Left colon (tissue), 2 donors: ENCODE data around the gene CLSTN2. TPM values are rescaled to one million over a fixed set of nuclear protein-coding genes. Genes with fewer than 3 reads are reported as not detected.

Experiments used
- ATAC-seq: fragments of 200-7000 bp; cut with Tn5 transposase; one replicate; pipeline ENCODE4 v1.9.1; 2020; ENCODE audit warnings: mild to moderate bottlenecking, moderate library complexity
- DNase-seq, 2 donors: peaks; one replicate each; pipeline ENCODE4 v3.0.0-alpha.2; 2020
- intact Hi-C, 2 donors: fragments of 100-400 bp; cut with DNase I in 1 of 2; cut with micrococcal nuclease in 1 of 2; formaldehyde crosslinking; loops; one replicate each; pipeline versions ENCODE4 v1.11.2 to v1.14.0; 2022; cut with DNase I, micrococcal nuclease
- total RNA-seq, 2 donors: library from RNA; stranded (reverse); fragmentation: NEBNext Ultra II Directional; extraction: Animal tissue kit (Norgen Biotek cat#: 25700); gene quantifications; one replicate each; pipeline ENCODE4 v1.2.1, GENCODE V29; 2021
- donor health status: DM: no; HTN: no; CAD: no.
- donor health status: DM: yes; HTN: yes; CAD: no.

Gene CLSTN2
- total RNA-seq, 2 donors from 2014 or later = 0.98 to 2.4 TPM

- ATAC-seq (no peak), DNase-seq (no peak)
- intact Hi-C loops = no loop called here
These were observed 575.4 kb downstream of the CLSTN2 start for GRCh38 chr3:140510303-140510861.

- DNase-seq = no peak
- intact Hi-C loops = no loop called here
- no peak for ATAC-seq
These were observed 586.9 kb downstream of the CLSTN2 start for GRCh38 chr3:140521751-140522445.

DNA sequence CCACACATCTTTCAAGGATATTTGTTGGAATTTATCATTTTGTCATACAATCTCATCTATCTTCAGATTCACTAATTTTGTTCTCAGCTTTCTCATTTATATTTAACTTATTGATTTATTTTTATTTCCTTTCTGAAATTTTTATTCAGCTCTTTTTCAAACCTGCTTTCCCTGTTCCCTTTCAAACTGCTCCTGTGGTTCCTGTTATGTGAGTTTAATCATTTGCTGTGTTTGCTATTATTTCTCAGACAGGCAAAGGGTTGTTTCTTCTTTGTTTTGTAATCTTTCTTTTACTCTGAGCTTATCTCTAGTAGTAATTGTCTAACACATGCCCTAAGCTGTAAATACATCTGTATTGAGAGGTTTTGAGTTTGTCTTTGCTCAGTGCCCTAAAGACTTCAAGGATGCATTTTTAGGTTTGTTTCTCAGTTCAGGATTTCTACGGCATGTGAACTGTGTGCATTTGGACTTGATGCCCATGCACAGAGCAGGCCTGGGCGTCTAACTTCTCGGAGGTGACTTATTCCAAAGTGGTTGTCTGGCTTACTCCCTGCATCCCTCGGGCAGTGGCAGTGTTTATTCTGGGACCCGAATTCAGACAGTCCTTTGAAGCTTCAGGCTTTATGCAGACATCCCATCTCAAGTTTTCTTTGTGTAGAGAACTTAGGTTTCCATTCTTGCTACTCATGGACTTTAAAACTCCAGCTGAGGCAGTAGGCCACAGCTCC lies 587.8 kb downstream of the CLSTN2 start:
- ATAC-seq (no peak), DNase-seq (no peak)
- intact Hi-C loops = no loop called here

- intact Hi-C loops = no loop called here
- DNase-seq (no peak), ATAC-seq (no peak)
These were observed 588.6 kb downstream of the CLSTN2 start for GRCh38 chr3:140523600-140523999.

GRCh38 chr3:140527156-140527555 lies 592.2 kb downstream of the CLSTN2 start:
- DNase-seq (no peak), ATAC-seq (no peak)
- intact Hi-C loops = no loop called here

DNA sequence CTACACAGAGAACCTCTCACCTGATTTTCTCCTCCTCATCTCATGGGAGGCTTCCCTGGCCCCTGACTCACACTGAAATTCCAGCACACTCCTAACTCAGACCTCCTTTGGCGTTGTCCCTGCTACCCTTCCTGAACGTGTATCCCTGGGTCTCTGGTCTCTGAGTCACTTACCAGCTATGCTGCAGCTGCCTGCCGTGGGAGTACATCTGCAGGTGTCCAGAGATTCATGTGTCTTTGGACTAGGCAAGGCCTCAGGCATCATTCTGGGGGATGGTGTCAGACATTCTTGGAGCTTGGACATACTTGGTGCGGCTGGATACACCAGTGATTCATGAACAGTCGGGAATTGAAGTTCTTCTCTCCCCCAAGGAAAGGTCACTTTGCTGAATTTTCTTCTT lies 594.1 kb downstream of the CLSTN2 start:
- intact Hi-C loops = no loop called here
- ATAC-seq = no peak
- no peak for DNase-seq

GRCh38 chr3:140529558-140529957 lies 594.6 kb downstream of the CLSTN2 start:
- intact Hi-C loops = no loop called here
- ATAC-seq = no peak
- no peak for DNase-seq

DNA sequence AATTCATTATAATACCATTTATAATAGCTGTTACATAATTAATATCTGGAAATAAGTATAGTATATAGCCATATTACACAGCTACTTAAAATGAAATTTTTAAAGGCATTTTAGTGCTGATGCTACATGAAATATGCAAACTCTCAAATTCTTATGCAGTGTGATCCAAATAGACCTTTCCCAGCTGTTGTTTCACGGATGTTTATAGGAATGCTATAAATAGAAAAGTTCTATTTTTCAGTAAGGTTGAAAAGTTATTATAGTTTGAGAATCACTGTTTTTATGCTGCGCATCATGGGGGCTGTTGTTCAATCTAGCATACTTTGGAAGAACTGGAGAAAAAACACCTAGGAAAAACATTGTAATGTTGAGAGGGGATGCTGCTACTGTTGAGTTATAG lies 595.1 kb downstream of the CLSTN2 start:
- DNase-seq (no peak), ATAC-seq (no peak)
- intact Hi-C loops = no loop called here

DNA sequence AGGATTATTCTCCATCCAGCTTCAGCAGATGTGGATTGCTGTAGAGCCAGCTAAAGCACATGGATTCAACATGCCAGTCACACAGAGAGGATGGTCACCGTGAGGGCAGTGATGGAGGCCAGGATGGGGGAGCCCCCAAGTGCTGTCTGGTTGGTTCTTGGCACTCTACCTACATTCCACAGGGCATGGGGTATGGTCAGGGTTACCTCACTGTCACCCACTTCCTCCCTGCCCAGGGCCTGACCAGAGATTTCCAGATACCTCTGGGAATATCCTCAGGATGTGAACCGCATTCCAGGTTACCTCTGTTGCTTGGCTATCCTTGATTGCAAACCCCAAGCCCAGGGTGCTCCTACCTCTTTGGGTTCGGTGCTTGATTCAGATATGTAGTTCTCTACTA lies 595.6 kb downstream of the CLSTN2 start:
- ATAC-seq (no peak), DNase-seq (no peak)
- intact Hi-C loops = no loop called here

GRCh38 chr3:140532793-140533330 lies 597.9 kb downstream of the CLSTN2 start:
- no peak for ATAC-seq
- no peak for DNase-seq
- intact Hi-C loops = no loop called here

- no peak for DNase-seq
- ATAC-seq = no peak
- intact Hi-C loops = no loop called here
These were observed 602.1 kb downstream of the CLSTN2 start for GRCh38 chr3:140536926-140537726.

DNA sequence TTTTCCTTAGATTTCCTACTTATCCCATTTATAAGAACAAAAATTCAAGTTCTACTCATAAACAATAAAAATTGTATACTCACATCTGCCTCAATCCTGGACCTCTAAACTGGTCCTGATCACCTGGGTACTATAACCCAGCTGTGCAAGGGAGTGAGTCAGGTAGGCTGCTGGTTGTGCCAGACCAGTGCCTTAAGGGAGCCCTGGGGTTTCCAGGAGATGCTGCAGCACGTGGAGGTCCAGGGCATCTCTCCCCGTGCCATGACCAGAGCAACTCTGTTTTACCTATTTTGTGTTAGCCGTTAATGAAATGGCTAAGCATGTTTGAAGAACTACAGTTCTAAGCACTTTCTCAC lies 602.7 kb downstream of the CLSTN2 start:
- DNase-seq (no peak), ATAC-seq (no peak)
- intact Hi-C loops = no loop called here

DNA sequence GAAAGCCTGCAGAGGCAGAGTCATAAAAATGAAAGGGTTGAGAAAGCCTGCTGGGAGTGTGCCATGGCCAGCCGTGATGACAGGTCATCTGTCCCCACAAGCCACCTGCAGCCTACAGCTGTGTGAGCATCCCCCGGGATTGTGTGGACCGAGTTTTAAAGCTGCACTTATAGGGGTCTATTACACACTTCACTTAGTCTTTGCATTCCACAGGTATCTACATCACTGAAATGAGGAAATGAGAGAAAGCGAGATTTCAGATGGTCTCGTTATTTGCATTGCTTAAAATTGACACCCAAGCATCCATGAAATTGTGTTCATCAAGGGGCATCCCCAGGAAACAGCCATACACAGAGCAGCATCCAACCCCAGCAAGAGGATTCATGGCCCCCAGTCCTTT lies 605.3 kb downstream of the CLSTN2 start:
- ATAC-seq (no peak), DNase-seq (no peak)
- intact Hi-C loops = no loop called here

DNA sequence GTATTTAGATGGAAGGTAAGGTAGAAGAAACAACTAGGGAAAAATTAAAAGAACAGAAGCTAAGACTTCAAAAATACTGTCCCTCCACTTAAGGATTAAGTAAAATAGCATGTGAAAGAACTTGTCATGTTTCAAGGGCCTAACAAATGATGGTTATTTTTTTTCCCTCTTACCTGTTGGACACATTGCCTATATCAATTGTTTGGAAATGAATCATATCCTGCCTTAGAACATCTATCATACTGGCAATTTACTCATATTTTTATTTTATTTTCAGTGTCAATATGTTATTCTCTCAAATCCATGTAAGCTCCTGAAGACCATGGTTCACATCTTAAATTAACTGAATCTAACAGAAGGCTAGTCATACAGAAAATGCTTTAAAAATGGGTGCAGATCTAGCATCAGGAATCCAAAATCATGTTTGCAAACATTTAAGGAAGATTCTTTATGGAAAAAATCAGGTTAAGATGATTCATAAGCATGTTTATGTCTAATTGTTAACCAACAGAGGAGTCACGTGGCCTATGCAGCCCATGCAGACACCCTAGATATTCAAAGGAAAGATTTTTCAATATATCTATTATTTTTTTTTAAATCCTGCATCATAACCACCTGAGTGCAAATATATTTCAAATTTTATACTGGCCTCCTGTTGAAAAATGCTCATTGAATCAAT lies 607.1 kb downstream of the CLSTN2 start:
- no peak for ATAC-seq

DNA sequence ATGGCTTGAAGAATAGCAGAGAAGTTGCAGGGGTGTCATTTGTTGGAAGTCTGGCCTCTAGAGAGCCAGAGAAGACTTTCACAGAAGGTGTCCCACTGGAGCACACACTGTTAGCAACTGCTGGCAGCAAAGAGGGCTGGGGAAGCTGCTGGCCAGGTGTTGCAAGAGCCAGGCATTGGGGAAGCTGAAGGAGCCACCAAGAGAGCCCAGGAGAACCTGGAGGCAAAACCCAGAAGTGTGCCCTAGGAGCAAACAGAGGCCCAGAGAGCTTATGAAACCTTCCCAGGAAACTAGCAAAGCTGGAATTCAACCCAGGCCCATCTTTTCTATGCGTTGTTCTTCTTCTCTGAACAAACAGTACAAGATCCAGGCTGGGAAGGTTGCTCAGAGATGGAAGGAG lies 610.2 kb downstream of the CLSTN2 start:
- DNase-seq (no peak), ATAC-seq (no peak)
- intact Hi-C loops = no loop called here

More for the DNA sequence above, 607.1 kb downstream of the CLSTN2 start:
- no peak for DNase-seq
- intact Hi-C loops = no loop called here

- intact Hi-C loops = no loop called here
- DNase-seq (no peak), ATAC-seq (no peak)
These were observed 610.8 kb downstream of the CLSTN2 start for GRCh38 chr3:140545756-140546155.

GRCh38 chr3:140546649-140547048 lies 611.7 kb downstream of the CLSTN2 start:
- intact Hi-C loops = no loop called here
- DNase-seq = no peak

DNA sequence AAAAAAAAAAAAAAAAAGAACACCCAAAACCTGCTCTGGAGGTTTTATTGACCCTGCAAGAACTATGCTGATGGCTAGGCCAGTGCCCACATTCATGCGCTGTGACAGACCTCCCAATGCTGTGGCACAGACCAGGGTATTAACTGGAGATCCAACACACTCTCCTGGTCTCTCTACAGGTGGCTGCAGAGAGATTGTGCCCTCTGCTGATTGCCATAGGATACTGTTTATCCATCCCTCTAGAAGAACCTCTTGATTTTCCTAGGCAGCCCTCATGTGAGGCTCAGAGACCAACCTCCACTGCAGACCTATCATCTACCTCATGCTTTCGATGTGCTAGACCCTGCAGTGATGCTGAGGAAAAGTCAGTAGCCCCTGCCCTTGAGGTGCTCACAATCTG lies 617.4 kb downstream of the CLSTN2 start:
- no peak for DNase-seq
- ATAC-seq = no peak
- intact Hi-C loops = no loop called here

More at GRCh38 chr3:140546649-140547048, 611.7 kb downstream of the CLSTN2 start:
- no peak for ATAC-seq

DNA sequence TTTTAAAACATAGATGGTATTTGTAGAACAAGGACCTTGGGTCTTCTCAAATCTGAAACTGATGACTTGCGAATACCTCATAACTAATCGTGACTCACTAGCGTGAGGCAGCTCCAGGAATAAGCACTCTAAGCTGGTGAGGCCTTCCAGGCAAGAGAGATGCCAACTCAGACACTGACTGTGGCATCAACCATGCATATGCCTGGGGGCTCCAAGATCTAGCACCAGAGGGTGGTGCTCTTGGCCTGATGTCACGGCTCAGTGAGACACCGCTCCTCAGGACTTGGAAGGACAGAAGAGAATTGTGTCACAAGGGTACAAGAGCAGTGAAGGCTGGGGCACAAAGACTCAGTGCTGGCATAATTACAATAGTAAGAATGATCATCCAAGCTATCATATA lies 617.9 kb downstream of the CLSTN2 start:
- DNase-seq (no peak), ATAC-seq (no peak)
- intact Hi-C loops = no loop called here
